HG02981 (cell line): ENCODE results near the gene PAK4.

Experiments
- ATAC-seq: cut with Tn5 transposase; IDR thresholded peaks from one replicate; pipeline ENCODE4 v1.9.1; 2021; ENCODE audit warnings: mild to moderate bottlenecking, moderate library complexity; ENCODE audit not compliant: unreplicated experiment

Gene PAK4

DNA sequence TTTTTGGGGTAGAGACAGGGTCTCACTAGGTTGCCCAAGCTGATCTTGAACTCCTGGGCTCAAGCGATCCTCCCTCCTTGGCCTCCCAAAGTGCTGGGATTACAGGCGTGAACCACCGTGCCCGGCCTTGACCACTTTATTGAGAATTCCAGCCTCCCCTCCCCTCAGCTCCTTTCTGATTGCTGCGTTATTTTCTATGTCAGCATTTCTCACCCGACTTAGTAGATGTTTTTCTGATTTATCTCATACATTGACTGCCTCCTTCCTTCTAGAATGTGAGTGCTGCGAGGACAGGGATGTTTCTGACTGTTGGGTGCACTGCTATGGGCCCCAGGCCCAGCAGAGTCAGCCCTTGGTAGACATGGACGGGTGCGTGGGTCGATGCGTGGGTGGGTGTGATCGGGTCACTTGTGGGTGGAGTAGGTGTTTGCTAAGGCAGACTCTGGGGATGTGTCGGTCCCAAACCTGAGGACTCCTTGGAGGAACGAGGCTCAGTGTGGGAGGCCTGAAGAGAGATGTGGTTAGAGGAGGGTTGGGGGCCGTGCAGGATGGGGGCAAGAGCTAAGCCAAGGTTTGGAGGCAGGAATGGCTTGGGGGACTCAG, 37.0 kb downstream of the PAK4 start:
- no peak for ATAC-seq

DNA sequence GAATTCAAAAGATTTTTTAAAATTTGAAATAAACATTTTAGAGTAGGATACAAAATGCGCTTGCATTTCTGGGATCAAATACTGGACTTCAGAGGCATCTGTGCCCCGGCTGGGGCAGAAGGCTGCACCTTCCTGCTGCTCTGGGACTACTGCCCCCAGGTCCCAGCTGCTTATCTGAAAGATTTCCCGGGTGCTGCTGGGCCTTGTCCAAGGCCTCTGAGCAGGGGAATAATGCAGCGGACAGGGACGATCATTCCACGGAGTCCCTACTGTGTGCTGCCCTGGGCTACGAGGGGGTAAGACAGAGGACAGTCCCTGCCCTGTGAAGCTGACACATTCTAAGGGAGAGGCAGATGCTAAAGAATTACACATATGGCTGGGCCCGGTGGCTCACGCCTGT, 38.0 kb downstream of the PAK4 start:
- no peak for ATAC-seq

DNA sequence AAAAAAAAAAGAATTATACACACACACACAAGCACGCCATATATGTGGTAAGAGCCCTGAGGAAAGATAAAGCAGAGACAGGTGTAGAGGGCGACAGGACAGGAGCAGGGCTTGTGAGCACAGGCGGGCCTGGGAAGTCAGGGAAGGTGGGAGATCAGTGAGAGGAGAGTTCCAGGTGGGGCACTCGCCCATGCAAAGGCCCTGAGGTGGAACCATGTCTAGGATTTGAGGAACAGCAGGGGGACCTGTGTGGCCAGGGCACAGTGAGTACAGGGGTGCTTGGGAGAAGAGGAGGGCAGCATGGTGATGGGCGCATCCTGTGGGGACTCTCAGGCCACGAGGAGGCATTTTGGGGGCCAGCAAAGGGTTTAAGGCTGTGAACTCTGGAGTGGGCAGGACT, 38.7 kb downstream of the PAK4 start:
- ATAC-seq: no peak

DNA sequence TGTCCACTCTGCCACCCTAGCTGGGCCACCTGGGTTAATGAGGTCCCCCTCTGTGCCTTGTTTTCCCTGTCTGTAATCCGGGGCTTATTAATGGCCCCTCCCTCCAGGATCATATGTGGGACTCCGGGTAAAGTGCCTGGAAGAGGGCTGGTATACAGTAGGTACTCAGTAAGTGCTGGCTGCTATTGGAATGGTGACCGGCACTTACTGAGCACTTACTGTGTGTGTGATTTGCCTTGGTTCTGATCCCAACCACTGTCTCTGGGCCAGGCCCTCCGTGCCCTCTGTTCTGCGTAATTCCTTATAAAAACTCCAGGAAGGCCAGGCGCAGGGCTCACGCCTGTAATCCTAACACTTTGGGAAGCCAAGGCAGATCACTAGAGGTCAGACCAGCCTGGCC, 40.3 kb downstream of the PAK4 start:
- no peak for ATAC-seq

DNA sequence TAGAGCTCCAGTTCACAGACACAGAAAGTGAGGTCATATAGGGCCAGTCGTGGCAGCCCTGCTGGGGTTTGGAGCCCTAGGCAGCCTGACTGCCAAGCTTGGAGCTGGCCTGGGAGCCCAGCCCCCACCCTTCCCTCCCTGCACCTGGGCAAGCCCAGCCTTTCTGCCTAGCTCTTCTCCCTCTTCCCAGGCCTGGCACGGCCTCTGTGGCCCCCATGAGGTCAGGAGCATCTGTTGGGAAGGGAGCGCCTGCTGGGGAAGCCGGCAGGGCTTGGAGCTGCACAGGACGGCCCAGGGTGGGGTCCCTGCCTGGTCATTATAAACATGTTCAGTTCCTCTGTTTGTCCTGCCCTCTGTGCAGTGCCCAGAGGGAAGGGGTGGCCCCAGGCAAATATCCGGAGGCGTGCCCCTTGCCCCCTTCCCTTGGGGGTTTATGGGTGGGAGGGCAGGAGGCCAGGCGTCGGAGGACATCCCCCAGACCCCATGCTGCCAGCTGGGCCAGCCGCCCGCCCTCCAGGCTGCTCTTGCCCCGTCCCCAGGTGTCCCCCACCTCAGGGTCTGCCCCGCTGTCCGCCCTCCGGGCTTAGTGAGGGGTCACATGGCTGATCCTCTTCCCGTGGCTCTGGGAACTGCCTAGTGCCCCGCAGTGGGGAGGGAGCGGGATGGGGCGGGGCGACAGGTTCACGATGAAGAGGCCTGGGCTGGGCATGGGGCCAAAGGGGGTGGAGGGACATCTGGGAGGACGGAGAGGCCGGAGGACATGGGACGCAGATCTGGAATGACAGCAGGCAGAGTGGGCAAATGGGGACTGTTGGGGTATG, 41.2 kb downstream of the PAK4 start:
- no peak for ATAC-seq

DNA sequence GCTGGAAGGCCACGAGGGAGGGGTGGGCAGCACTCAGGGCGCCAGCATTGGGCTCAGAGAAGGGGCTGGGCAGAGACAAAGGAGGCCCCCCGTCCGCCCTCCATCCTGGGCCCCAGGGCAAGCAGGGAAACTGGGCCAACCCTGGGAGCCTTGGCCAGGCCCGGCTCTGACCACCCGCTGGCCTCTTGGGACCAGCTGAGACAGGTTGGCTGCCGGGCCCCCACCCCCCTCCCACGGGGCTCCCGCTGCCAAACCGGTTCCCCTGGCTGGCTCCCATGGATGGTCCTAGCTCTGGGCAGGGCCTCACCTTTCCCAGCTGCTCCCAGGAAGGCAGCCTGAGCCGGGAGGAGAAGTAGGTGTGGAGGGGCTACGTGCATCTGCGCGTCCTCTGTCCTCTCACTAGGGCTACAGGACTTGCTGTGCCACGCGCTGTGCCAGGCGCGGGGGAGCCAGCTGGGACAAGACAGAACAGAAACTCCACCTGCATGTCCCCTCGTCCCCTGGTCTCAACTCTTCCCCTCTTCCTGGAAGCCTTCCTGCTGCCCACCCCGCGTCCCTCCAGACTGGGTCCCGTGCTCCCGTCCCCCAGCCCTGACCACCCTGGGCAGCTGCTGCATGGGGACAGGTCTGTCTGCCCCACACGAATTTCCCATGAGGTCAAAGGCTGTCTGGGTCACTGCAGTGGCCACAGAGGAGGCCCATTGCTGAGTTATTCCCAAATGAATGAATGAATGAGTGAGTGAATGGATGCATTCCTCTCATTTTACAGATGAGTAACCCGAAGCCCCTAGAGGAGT, 42.1 kb downstream of the PAK4 start:
- no peak for ATAC-seq

DNA sequence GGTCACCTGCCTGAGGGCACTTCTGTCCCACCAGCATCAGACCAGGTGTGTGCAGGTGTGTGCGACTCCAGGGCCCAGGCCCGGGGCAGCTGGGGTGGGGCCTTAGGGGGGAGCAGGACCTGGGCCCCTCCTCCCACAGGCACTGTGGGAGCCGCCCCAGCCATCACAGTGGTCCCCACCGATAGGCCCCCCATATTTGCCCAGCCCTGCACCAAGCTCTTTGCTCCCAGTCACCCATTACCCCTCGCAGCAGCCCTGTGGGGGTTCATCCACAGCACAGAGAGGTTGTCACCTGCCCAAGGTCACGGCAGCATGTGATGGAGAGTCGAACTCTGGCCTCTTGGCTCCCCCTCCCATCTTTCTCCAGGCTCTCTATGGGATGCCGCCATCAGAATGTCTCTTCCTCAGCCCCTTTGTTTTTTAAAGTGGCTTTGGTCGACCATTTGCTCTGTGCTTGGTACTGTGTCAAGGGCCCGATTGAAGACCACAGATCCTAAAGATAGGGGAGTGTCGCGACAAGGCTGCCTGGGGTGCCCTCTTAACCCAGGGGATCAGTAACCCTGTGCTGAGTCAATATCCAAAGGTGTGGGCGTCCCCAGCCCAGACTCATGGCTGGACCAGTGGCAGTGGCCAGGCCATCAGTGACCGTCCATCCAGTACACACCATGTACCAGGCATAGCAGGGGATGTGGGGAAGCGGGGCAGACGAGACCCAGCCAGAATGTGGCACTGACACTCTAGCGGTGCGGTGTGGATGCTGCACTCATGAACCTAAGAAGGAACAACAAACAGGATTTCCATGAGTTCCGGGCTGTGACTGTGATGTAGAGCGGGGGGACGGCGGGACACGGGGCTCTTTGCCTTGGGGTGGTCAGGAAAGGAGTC, 42.9 kb downstream of the PAK4 start:
- no peak for ATAC-seq

DNA sequence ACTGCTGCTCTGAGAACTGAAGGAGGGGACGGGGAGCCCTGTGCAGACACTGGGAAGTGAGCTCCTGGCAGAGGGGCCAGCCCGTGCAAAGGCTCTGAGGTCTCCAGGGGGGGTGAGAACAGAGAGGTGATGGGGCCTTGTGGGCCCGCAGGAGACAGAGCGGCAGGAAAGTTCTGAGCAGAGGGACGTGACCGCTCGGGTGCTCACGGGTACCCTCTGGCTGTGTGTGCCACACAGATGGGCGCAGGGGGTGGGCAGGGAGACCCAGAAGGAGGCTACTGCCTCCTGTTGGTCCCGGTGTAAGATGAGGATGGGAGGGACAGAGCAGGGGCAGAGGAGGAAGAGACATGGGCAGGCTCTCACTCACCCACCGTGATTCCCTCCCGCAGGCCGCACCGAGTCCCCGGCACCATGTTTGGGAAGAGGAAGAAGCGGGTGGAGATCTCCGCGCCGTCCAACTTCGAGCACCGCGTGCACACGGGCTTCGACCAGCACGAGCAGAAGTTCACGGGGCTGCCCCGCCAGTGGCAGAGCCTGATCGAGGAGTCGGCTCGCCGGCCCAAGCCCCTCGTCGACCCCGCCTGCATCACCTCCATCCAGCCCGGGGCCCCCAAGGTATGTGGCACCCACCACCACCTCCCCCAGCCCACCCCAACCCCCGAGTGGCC, 43.7 kb downstream of the PAK4 start:
- no peak for ATAC-seq

DNA sequence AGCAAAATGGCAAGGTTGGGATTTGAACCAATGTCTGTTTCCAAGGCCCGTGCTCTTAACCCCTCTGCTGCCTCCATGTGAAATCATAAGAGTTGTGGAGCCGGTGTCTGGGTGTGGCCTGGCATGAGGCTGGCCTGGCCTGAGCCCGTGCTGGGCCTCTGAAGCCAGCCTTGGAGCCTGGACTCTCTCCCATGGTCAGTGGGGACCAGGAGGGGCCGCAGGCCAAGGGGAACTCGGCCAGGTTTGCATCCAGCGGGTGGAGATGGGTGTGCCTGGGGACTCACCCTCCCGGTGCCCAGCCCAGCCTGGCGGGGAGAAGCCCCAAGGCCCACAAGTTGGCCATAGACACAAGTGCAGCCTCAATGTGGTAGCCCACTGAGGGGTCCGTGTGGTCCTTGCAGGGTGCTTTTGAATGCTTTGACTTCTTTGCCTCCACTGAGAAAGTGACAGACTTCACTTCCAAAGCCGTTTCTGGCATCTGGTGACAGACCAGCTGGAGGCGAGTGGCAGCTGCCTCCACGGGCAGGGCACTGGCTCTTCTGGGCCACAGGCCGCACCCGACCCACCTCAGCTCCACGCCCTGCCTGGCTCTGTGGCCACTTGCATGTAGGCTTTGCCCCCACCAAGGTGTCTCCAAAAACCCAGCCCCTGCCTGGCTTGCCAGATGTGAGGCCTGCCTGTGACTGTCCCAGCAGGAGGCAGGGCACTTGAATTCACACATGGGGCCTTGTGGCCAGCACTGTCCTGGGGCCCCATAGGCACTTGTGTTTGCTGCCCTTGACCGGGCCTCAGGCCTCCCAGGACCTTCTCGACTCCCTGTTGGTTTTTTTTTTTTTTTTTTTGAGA, 45.0 kb downstream of the PAK4 start:
- no peak for ATAC-seq

DNA sequence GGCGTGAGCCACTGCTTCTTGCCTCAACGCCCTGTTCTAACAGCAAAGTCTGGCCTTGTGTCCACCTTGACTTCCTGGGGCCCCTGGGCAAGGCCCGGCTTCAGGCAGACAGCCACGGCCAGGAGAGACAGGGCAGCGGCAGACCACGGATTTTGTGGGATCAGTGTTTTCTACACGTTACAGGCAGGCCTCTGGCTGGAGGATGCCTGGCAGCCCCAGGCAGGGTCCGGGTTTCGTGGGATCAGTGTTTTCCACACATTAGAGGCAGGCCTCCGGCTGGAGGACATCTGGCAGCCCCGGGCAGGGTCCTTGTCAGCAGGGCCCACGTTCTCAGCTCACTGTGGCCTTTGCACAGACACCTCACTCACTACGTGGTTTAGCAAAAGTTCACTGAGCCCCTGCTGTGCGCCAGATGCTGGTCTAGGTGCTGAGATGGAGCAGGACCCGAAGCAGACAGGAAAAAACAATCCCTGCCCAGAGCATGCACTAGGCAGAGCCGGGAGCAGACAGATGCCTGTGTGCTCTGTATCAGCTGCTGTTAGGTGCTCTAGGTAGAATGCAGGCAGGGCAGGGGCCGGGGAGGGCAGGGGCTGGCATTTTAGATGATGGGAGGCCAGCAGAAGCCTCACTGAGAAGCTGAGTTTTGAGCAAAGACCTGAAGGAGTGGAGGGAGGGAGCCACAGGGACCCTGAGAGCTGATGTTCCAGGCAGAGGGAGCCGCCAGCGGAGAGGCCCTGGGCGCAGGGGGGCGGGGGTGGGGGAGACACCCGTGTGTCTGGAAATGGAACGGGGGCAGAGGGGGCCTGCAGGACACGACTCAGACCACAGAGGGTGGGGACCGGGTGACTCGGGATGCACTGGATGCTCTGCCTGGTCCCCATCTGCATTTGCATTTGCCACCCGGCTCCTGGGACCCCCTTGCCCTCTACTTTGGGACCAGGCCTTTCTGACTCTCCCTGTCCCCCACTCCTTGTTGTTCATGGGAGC, 46.2 kb downstream of the PAK4 start:
- ATAC-seq: no peak

DNA sequence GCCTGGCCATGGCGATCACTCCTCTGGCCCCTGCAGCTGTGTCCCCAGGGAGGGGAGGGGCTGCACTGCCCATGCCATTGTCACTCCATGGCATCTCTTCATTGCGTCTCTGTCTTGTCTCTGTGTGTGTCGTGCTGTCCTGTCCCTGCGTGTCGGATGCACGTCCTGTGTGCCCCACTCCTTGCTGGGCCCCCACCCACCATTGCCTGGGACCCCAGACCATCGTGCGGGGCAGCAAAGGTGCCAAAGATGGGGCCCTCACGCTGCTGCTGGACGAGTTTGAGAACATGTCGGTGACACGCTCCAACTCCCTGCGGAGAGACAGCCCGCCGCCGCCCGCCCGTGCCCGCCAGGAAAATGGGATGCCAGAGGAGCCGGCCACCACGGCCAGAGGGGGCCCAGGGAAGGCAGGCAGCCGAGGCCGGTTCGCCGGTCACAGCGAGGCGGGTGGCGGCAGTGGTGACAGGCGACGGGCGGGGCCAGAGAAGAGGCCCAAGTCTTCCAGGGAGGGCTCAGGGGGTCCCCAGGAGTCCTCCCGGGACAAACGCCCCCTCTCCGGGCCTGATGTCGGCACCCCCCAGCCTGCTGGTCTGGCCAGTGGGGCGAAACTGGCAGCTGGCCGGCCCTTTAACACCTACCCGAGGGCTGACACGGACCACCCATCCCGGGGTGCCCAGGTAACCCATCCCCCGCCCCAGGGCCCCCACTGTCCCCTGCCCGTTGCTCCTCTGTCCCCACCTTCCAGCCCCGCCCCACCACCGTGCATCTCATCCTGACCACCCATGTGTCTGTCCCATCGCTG, 47.3 kb downstream of the PAK4 start:
- no peak for ATAC-seq

DNA sequence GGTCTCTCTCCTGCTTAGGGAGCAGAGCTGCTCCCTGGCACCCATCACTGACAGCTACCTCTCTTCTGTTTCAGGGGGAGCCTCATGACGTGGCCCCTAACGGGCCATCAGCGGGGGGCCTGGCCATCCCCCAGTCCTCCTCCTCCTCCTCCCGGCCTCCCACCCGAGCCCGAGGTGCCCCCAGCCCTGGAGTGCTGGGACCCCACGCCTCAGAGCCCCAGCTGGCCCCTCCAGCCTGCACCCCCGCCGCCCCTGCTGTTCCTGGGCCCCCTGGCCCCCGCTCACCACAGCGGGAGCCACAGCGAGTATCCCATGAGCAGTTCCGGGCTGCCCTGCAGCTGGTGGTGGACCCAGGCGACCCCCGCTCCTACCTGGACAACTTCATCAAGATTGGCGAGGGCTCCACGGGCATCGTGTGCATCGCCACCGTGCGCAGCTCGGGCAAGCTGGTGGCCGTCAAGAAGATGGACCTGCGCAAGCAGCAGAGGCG, 48.0 kb downstream of the PAK4 start:
- ATAC-seq: no peak

DNA sequence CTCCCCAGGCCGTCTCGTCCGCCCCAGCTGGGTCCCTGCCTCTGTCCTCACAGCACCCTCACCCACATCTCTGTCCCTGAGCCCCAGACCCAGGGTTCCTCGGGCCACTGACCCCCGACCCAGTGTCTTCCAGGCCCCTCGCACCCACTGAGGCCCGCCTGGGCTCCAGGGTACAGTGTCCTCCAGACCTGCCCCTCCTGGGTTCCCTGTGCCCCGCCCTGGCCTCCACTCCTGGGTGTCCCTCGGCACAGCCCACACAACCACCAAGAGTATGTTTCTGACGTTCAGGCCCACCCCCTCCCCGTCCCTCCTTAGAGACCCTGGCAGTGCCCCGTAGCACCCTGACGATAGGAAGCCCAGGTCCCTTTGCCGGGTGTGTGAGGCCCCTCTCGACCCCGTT, 48.6 kb downstream of the PAK4 start:
- no peak for ATAC-seq

DNA sequence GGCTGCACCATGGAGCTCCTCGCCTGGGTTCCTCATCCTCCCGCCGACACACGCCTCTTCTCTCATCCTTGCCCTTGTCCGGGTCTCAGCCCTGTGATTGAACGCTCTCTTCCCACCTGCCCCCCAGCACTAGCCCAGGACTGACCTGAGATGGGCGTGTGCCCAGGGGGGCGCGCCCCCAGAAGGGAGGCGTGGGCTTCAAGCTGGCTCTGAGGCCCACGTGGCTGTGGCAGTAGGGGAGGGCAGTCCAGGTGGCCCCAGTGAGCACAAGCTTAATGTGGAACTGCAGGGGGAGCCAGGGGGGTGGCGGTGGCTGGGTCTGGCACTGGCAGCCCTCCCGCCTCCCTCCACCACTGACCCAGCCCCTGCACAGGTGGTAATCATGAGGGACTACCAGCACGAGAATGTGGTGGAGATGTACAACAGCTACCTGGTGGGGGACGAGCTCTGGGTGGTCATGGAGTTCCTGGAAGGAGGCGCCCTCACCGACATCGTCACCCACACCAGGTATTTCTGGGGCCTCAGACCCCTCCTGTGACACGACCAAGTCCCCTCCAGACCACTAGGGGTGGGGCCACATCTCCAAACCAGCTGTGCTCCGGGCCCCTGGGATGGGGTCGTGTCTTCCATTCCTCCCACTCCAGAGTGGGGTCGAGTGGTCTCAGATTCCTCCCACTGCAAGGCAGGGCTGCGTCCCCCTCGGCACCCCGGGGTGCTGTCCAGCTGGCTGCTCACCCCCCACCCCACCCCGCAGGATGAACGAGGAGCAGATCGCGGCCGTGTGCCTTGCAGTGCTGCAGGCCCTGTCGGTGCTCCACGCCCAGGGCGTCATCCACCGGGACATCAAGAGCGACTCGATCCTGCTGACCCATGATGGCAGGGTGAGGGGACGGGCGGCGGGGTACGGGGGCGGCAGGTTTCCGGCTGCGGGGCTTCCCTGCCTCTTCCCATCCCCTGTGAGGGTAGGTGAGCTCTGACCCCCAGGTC, 49.3 kb downstream of the PAK4 start:
- ATAC-seq: no peak

DNA sequence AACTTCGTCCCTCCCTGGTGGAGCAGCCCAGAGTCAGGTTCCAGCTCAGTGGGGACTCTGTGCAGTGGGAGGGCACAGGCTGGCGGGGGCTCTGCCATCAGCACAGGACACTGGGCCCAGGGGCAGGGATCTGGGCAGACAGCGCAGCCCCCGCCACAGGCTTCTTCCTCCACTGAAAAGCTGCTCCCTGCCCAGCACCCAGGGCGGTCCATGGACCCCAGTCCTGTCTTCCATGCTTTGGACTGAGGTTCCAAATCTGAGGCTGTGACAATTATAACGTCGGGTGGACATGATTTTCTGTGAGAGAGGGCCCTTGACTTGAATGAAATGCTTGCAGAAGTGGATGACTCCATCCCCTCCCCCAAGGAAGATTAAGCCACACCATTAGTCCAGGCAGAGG, 50.0 kb downstream of the PAK4 start:
- no peak for ATAC-seq

DNA sequence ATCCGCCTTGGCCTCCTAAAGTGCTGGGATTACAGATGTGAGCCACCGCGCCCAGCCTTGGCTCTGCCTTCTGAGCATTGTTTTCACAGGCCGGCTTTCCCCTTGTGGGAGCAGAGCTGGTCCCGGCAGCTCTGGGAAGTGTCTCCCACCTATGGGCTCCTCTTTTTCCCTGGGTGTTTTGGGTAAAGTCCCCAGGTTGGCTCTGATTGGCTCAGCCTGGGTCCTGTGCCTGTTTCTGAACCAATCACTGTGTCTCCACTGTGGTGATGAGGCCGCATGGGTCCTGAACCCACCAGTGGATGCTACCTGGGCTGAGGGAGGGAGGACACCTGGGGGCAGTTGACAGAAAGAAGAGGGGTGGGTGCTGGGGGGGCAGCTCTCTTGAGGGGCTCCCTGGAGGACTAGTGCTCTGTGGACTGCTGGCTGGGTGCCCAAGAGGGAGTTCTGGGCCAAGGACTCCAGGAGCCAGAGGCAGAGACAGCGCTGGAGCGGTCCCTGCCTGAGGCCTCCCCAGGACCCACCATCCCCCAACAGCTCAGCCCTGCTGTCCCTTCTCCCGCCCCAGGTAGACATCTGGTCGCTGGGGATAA, 51.6 kb downstream of the PAK4 start:
- no peak for ATAC-seq
